Mesendoderm (in vitro differentiated cells): Measurements from ENCODE around the gene WDR83.
"Not testable (repeated sequence)": the region's sequence is repeated elsewhere in the genome, so short reads cannot be mapped to it uniquely, and the experiment has no call there.

Experiments used
- DNase-seq: peaks from one replicate; pipeline ENCODE4 v3.0.0; 2013
- H2AK5ac ChIP-seq: 2 replicates; pipeline ENCODE4 v1.6.1; 2013; ENCODE audit warnings: low read length, inconsistent platforms
- H2BK120ac ChIP-seq: 2 replicates; pipeline ENCODE4 v1.6.1; 2013; ENCODE audit warnings: low read depth, mild to moderate bottlenecking, low read length, moderate library complexity, mixed read lengths
- H2BK15ac ChIP-seq: replicated peaks from 2 replicates; pipeline ENCODE4 v1.6.1; 2013; ENCODE audit warnings: low read depth, mild to moderate bottlenecking, moderate library complexity
- H2BK5ac ChIP-seq: 2 replicates; pipeline ENCODE4 v1.6.1; 2013; ENCODE audit warnings: low read length, inconsistent platforms
- H3K18ac ChIP-seq: 2 replicates; pipeline ENCODE4 v1.6.1; 2013; ENCODE audit warnings: mild to moderate bottlenecking, low read length, mixed read lengths
- H3K23ac ChIP-seq: one replicate; pipeline ENCODE4 v1.6.1; 2013; ENCODE audit warnings: low read length
- H3K27ac ChIP-seq: 2 replicates; pipeline ENCODE4 v1.5.1; 2013; ENCODE audit warnings: low read depth, mild to moderate bottlenecking, inconsistent platforms, low read length, moderate library complexity
- H3K27me3 ChIP-seq: 2 replicates; pipeline ENCODE4 v1.6.1; 2013; ENCODE audit warnings: low read length, control low read depth, mild to moderate bottlenecking, inconsistent platforms; ENCODE audit not compliant: insufficient read depth, poor library complexity
- H3K36me3 ChIP-seq: 2 replicates; pipeline ENCODE4 v1.6.1; 2013; ENCODE audit warnings: low read length, inconsistent platforms; ENCODE audit not compliant: control insufficient read depth, insufficient read depth
- H3K4ac ChIP-seq: one replicate; pipeline ENCODE4 v1.6.1; 2013; ENCODE audit warnings: low read depth, mild to moderate bottlenecking, low read length, moderate library complexity
- H3K4me1 ChIP-seq: 2 replicates; pipeline ENCODE4 v1.6.1; 2013; ENCODE audit warnings: low read depth, low read length, inconsistent platforms; ENCODE audit not compliant: control insufficient read depth
- H3K4me2 ChIP-seq: 2 replicates; pipeline ENCODE4 v1.6.1; 2013; ENCODE audit warnings: low read length
- H3K4me3 ChIP-seq: 2 replicates; pipeline ENCODE4 v1.5.1; 2013; ENCODE audit warnings: mild to moderate bottlenecking, low read length
- H3K56ac ChIP-seq: one replicate; pipeline ENCODE4 v1.6.1; 2013; ENCODE audit warnings: low read length
- H3K79me1 ChIP-seq: 2 replicates; pipeline ENCODE4 v1.6.1; 2013; ENCODE audit warnings: low read length, inconsistent platforms
- H3K79me2 ChIP-seq: 2 replicates; pipeline ENCODE4 v1.6.1; 2013; ENCODE audit warnings: mild to moderate bottlenecking, low read length; ENCODE audit not compliant: control insufficient read depth, insufficient read depth
- H3K9ac ChIP-seq: 2 replicates; pipeline ENCODE4 v1.6.1; 2013; ENCODE audit warnings: low read length, inconsistent platforms
- H4K5ac ChIP-seq: one replicate; pipeline ENCODE4 v1.6.1; 2013; ENCODE audit warnings: low read length
- H4K8ac ChIP-seq: one replicate; pipeline ENCODE4 v1.6.1; 2013; ENCODE audit warnings: low read depth, mild to moderate bottlenecking, control low read depth, low read length, moderate library complexity
- WGBS: extraction: QIAGEN DNeasy Blood & Tissue Kit; methylation state at CpG from one replicate; pipeline ENCODE4 v1.1.7; 2013; ENCODE audit warnings: low lambda C conversion rate, missing lambda C conversion rate; ENCODE audit not compliant: insufficient coverage; ENCODE audit errors: extremely low coverage; 5-methylcytosine and 5-hydroxymethylcytosine counted together

WDR83 gene

DNA sequence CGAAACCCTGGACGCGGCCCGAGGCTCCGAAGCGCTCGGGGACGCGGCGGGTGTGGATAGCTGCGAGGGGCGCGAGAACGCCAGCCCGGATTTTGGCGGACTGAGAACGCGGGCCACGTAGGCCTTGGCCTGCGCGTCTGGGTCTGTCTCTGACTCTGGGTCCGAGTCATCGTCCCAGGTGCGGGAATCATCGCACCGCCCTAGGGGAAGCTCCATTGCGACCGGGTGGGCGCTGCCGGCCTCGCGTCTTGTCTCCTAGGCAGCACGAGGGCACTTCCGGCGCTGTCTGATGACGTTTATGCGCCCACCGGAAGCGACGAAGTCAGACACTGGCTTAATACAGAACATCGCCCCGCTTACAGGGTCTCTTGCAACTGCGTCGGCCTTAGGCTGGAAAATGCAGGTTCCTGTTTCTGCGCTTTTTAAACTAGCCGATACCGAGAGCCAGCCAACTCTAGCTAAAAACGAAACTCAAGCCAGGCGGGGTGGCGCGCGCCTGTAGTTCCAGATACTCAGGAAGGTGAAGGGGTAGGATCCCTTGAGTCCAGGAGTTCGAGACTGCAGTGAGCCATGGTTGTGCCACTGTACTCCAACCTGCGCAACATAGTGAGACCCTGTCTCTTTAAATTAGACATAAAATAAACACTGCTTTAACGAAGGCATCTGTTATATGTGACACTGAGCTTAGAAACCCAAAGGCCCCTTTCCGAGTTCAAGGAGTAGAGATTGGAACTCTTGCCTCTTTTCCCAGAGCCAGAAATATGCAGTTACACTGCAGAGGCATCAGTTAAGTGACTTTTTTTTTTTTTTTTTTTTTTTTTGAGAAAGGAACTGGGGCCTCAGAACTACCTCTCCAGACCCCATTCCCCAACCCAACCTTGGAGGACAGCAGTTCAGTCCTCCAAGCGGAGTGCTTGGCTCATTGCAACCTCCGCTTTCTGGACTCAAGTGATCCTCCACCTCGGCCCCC is 30.0 kb downstream of the WDR83 start, which contains the start of gene FBXW9:
TSS of gene FBXW9 (minus strand) at position 266 of the 970 bp plus-strand sequence. CDS start at position 216, 50 bp downstream.
- Histone ChIP-seq H3K4ac (no peak within 1 kb of the TSS), H3K18ac (no peak within 1 kb of the TSS), H2BK15ac (no peak within 1 kb of the TSS), H3K4me1 (no peaks in the 10 kb centered on the region), H2BK5ac (no peak within 1 kb of the TSS), H4K5ac (no peak within 1 kb of the TSS), H3K27me3 (no peaks in the 10 kb centered on the region), H3K23ac (peak within 1 kb of the TSS; percentile 89), H3K4me3 (peak within 1 kb of the TSS; percentile 84), H3K9ac (peak within 1 kb of the TSS; percentile 87), H3K79me2 (no peaks in the 10 kb centered on the region), H3K4me2 (peak within 1 kb of the TSS; percentile 85), H2AK5ac (no peak within 1 kb of the TSS), H3K27ac (peak within 1 kb of the TSS; percentile 56), H3K56ac (peak within 1 kb of the TSS; percentile 88), H4K8ac (no peak within 1 kb of the TSS), H2BK120ac (no peak within 1 kb of the TSS), H3K79me1 (no peaks in the 10 kb centered on the region), H3K36me3 (peaks cover 7% of the 10 kb centered on the region)
- peak; percentile 98 for DNase-seq
- no CpG with 5 or more reads among the region's 59 CpGs for WGBS

DNA sequence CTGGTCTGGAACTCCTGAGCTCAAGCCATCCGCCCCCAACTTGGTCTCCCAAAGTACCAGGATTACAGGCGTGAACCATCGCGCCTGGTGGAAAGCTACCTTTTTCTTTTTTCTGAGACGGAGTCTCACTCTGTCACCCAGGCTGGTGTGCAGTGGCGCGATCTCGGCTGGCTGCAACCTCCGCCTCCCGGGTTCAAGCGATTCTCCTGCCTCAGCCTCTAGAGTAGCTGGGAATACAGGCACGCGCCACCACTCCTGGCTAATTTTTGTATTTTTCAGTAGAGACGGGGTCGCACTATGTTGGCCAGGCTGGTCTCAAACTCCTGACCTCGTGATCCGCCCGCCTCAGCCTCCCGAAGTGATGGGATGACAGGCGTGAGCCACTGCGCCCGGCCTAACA is 30.8 kb downstream of the WDR83 start:
- not testable (repeated sequence) for H2AK5ac ChIP-seq, H3K36me3 ChIP-seq, H3K4me2 ChIP-seq, H3K27ac ChIP-seq, H3K4me3 ChIP-seq, H3K79me1 ChIP-seq, H2BK15ac ChIP-seq, H3K18ac ChIP-seq, DNase-seq, H2BK120ac ChIP-seq, H3K4me1 ChIP-seq, H2BK5ac ChIP-seq, H4K8ac ChIP-seq, H4K5ac ChIP-seq, H3K56ac ChIP-seq, H3K4ac ChIP-seq, H3K9ac ChIP-seq, H3K79me2 ChIP-seq, H3K23ac ChIP-seq, H3K27me3 ChIP-seq
- whole genome bisulfite sequencing: no CpG with 5 or more reads among the region's 22 CpGs

DNA sequence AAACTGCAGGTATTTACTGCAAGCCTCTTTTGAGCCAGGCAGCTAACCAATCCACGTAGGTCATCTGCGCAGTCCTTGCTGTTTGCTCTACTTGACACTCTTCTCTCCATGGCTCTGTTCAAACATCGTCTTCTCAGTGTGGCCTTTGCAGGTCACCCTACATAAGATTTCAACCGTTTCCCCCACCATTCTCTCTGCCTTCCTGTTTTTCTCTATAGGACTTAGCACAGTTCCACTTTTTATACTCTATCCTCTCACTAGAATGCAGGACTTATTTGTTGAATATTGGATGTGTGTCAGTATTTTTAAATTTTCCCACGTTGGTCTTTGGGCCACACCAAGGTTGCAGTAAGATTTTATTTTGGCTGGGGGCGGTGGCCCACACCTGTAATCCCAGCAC is 31.5 kb downstream of the WDR83 start:
- no peaks in the 10 kb centered on the region for H3K79me2 ChIP-seq
- H3K27me3 ChIP-seq: no peaks in the 10 kb centered on the region
- no CpG with 5 or more reads among the region's 6 CpGs for WGBS
- no peak overlapping the region for H2AK5ac ChIP-seq
- H2BK15ac ChIP-seq: no peak overlapping the region
- no peak overlapping the region for H3K23ac ChIP-seq
- no peak overlapping the region for H3K4me3 ChIP-seq
- H3K4ac ChIP-seq: no peak overlapping the region
- H2BK5ac ChIP-seq: no peak overlapping the region
- H3K4me1 ChIP-seq: no peaks in the 10 kb centered on the region
- DNase-seq: no peak
- H3K18ac ChIP-seq: no peak overlapping the region
- no peak overlapping the region for H3K9ac ChIP-seq
- H4K8ac ChIP-seq: no peak overlapping the region
- H2BK120ac ChIP-seq: no peak overlapping the region
- H3K27ac ChIP-seq: no peak overlapping the region
- H3K56ac ChIP-seq: no peak overlapping the region
- H3K4me2 ChIP-seq: no peak overlapping the region
- peaks cover 12% of the 10 kb centered on the region for H3K36me3 ChIP-seq
- H3K79me1 ChIP-seq: peaks cover 4% of the 10 kb centered on the region
- no peak overlapping the region for H4K5ac ChIP-seq

DNA sequence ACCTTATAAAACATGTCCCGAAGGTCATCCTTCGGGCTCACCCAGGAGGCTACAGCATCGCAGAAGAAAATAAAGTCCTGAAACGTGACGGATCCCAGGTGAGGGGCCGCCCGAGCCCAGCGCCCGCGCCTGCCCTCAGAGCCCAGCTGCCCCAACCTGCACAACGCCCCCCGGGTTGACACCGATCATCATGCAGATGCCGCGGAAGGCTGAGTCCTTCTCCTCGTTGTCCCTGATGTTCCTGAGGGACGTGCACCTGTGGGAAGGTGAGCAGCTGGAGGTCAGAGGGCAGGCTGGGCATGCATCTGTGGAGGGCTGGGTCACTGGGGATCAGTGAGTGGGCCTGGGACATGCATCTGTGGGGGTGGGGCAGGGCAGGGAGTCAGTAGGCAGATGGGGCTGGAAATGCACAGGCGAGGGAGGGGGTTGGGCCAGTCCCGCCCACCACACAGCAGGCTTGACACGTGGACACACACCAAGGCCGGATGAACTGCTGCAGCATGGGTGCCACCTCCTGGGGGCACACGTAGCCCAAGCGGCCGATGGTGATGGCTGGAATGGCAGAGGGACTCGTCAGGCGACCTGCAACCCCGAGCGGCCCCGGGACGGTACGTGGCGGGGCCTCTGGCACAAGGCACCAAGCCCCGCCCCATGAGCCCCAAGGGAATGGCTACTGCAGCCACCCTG is 35.1 kb downstream of the WDR83 start:
- peaks cover 26% of the 10 kb centered on the region for H3K36me3 ChIP-seq
- no peak overlapping the region for H2AK5ac ChIP-seq
- H3K4ac ChIP-seq: no peak overlapping the region
- H4K8ac ChIP-seq: no peak overlapping the region
- no peak overlapping the region for H3K56ac ChIP-seq
- no peaks in the 10 kb centered on the region for H3K27me3 ChIP-seq
- H3K4me2 ChIP-seq: no peak overlapping the region
- no peaks in the 10 kb centered on the region for H3K79me2 ChIP-seq
- H2BK120ac ChIP-seq: no peak overlapping the region
- no peak overlapping the region for H4K5ac ChIP-seq
- no CpG with 5 or more reads among the region's 33 CpGs for WGBS
- DNase-seq: no peak
- no peak overlapping the region for H2BK15ac ChIP-seq
- no peak overlapping the region for H3K18ac ChIP-seq
- H2BK5ac ChIP-seq: no peak overlapping the region
- no peak overlapping the region for H3K4me3 ChIP-seq
- H3K4me1 ChIP-seq: no peaks in the 10 kb centered on the region
- H3K27ac ChIP-seq: no peak overlapping the region
- no peak overlapping the region for H3K23ac ChIP-seq
- H3K79me1 ChIP-seq: peaks cover 4% of the 10 kb centered on the region
- H3K9ac ChIP-seq: no peak overlapping the region

DNA sequence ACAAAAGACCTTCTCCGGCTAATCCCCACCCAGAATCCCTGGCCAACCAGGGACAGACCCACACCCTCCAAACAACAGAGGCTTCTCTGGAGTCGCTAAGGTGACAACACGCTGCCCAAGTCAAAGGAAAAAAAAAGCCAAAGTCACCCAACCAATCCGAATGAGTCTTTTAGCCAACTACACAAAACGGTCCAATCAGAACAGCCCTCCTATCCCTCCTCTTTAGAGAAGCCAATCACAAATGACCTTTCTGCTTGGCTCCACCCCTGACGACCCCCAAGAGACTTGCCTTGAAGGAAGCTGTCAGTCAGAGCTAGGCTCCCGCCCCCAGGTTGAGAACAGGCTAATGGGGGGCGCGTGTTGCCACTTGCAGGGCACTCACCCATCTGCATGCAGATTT is 36.4 kb downstream of the WDR83 start:
- Histone ChIP-seq H3K23ac (no peak overlapping the region), H3K79me1 (peaks cover 4% of the 10 kb centered on the region), H4K5ac (no peak overlapping the region), H2AK5ac (no peak overlapping the region), H3K4me3 (no peak overlapping the region), H4K8ac (no peak overlapping the region), H3K4me1 (no peaks in the 10 kb centered on the region), H2BK15ac (no peak overlapping the region), H3K27ac (no peak overlapping the region), H3K36me3 (peaks cover 26% of the 10 kb centered on the region), H3K4ac (no peak overlapping the region), H2BK120ac (no peak overlapping the region), H3K9ac (no peak overlapping the region), H3K27me3 (no peaks in the 10 kb centered on the region), H3K4me2 (no peak overlapping the region), H3K18ac (no peak overlapping the region), H3K79me2 (no peaks in the 10 kb centered on the region), H3K56ac (no peak overlapping the region), H2BK5ac (no peak overlapping the region)
- DNase-seq: peak; percentile 97
- no CpG with 5 or more reads among the region's 9 CpGs for WGBS
